HG03159 (cell line): ENCODE measurements around the gene ZNF790.
"Not testable (repeated sequence)": the region's sequence is repeated elsewhere in the genome, so short reads cannot be mapped to it uniquely, and the experiment has no call there.

Experiments
- ATAC-seq: cut with Tn5 transposase; IDR thresholded peaks from one replicate; pipeline ENCODE4 v1.9.1; 2021; ENCODE audit warnings: mild to moderate bottlenecking, moderate library complexity; ENCODE audit not compliant: unreplicated experiment

Gene ZNF790

DNA sequence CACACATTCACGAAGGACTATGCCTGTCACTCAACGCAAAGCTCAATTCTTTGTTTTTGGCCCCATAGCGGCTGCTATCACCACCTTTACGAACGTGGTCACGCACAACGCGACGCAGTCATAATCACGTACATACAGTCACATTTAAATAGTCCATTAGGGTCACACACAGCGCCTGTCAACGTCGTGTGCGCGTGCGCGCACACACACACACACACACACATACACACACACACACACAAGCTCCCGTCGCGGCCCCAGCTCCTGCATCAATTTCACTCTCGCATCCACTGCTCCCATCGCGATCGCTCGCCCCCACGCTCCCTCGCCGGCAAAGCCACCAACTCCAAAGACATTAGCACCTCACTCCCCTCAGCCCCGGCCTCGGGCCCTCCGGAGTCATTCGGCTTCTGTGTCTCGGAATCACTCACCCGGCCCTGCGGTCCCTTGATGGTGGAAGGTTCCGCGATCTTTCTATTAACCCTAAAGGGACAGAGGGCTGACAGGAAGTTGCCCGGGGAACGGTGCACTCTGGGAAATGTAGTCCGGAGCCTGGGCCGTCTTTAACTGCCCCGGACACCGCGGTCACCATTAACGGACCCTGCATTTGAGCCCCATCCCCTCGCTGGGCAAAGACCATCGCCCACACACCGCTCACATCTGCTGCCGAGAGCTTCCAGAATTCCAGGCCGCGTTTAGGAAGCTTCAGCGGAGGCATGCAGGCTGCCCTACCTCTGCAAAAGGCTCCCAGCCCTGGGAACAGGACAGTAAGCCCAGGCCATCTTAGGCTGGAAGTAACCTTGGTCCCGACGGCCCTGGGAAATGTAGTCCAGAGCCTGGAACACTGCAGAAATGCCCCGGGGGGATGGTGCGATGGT, at the start of gene ZNF790:
TSS of gene ZNF790 (minus strand) at position 482 of the 878 bp plus-strand sequence. CDS start 12,768 bp downstream, outside the sequence.
- ATAC-seq = peak; percentile 94

DNA sequence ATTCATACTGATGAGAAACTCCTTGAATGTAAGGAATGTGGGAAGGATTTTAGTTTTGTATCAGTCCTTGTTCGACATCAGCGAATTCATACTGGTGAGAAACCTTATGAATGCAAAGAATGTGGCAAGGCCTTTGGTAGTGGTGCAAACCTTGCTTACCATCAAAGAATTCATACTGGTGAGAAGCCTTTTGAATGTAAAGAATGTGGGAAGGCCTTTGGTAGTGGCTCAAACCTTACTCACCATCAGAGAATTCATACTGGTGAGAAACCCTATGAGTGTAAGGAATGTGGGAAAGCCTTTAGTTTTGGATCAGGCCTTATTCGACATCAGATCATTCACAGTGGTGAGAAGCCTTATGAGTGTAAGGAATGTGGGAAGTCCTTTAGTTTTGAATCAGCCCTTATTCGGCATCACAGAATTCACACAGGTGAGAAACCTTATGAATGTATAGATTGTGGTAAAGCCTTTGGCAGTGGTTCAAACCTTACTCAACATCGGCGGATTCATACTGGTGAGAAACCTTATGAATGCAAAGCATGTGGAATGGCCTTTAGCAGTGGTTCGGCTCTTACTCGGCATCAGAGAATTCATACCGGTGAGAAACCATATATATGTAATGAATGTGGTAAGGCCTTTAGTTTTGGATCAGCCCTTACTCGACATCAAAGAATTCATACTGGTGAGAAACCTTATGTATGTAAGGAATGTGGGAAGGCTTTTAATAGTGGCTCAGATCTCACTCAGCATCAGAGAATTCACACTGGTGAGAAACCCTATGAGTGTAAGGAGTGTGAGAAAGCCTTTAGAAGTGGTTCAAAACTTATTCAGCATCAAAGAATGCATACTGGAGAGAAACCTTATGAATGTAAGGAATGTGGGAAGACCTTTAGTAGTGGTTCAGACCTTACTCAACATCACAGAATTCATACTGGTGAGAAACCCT, 39.1 kb upstream of the ZNF790 start:
- no peak for ATAC-seq

DNA sequence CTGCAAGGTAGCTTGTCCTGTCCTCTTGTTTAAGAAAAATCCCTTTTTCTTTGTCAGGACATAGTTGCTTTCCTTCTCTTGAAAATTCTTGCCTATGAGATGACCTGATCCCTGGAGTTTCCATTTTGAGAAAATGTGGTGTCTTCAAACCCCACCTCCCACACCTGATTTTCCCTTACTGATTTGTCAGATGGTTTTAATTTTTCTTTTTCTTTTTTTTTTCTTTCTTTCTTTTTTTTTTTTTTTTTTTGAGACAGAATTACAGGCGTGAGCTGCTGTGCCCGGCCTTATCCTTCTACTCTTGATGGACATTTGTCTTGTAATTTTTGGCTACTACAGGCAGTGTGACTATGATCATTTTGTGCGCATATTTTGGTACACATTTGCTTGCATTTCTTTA, 13.7 kb upstream of the ZNF790 start:
- no peak for ATAC-seq

DNA sequence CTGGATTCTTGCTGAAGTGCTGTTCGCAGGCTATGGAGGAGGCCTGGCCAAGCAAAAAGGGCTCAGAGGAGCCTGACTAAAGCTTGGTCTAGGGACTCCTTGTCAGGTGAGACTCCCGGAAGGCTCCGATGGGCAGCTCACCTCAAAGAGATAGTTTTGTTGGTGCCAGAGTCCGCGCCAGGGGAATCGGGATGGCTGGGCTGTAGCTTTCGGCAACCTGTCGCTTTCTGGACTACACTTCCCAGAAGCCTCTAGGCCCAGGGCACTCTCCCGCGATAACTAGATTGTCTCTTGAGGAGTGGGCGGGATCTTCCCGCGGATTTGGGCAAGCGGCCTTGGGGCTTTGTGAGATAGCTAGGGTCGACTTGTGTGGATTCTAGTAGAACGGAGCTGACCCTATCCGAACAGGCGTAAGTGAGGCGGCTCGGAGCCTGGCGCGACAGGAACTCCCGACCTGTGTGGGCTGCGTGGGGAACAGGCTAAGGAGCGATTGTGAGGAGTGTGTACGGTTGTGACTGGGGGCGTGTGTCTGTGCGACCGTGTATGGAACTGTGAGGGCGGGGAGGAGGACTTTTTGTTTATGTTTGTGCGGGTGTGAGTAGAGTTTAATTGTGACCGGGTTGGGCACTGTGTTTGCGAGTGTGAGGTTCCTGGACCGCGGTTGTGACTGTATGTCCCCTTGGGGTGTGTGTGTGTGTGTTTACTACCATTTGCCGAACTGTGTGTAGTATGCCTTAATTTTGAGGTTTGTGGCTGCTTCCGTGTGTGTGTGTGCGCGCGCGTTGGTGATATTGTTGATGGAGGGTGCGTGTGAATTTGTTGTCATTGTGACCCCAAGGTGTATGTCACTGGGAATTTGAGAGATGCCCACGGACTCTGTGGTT, 12.6 kb upstream of the ZNF790 start, which contains the start of gene ZNF345:
TSS of gene ZNF345 (plus strand) at position 318 of the 884 bp plus-strand sequence. CDS start 25,955 bp downstream, outside the sequence.
- ATAC-seq = peak; percentile 88

DNA sequence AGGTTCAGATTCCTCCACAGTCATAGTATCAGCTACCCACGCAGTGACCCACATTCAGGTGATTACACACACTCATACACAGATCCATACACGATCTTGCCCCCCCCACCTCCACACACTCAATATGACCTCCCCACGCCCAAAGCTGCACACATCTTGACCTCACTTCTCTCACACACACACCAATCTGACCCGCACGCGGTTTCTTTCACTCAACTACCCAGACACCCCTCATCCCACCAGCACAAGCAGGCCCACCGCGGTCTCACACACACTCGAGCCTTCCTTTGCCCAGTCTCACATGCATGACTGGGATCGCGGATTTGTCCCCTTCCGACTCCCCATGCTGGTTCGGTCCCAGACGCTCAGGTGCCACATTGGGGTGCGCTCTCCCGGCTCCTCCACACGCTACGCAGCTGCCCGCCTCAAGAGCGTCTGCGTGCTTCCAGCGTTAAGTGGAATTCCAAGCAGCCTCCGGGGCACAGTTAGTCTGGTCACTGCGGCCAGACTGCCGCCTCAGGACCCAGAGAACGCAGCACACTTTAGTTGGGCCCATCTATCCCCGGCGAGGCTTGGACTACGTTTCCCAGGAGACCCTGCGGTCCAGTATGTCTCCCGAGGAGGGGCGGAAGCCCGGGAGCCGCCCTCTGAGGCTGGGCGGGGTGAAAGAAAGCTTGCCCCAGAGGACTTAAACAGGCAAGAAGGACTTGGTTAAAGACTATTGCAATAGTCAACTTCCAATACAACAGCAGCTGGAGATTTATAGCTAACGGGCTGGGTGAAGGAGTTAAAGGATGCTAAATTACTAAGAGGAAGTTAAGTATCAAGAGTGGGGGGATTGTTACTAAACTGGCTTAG, 11.7 kb upstream of the ZNF790 start:
- ATAC-seq = peak; percentile 87

DNA sequence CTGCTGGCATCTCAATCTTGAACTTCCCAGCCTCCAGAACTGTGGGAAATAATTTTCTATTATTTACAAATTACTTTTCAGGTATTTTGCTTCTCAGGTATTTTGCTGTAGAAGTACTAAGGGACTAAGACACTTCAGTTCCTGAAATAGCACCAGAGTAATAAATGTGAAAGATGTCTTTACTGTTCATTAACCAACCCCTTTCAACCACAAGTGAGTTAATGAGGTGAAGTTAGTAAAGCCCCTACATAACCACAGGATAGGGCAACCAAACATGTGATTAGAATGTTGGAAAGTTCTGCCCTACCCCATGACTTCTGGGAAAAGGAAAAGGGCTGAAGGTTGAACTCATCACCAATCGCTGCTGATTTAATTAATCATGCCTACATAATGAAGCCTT, 9.8 kb upstream of the ZNF790 start:
- no peak for ATAC-seq

DNA sequence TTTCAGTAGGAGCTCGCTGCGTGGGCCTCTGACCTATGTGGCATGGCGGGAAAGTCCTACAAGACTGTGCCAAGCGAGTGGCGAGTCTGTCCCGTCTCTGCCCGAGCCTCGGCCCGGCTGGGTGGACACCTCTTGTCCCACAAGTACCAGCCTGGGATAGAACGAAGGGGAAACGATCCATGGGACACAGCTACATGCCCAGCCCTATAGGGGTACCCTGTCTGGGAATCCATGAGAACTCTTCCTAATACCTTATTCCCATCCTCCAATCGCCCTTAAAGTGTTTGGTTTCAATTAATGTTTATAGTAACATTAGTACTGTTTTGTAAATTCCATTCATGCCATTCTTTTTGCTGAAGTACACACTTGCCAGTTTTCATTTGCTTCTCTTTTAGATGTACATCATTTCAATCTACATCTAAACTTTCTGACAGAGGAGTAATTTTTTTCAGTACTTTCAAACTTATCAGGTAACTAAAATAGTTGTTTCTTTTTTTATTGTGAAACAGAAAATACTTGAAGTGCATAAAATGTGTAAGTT, 667 bp upstream of the ZNF790 start:
- ATAC-seq = no peak

DNA sequence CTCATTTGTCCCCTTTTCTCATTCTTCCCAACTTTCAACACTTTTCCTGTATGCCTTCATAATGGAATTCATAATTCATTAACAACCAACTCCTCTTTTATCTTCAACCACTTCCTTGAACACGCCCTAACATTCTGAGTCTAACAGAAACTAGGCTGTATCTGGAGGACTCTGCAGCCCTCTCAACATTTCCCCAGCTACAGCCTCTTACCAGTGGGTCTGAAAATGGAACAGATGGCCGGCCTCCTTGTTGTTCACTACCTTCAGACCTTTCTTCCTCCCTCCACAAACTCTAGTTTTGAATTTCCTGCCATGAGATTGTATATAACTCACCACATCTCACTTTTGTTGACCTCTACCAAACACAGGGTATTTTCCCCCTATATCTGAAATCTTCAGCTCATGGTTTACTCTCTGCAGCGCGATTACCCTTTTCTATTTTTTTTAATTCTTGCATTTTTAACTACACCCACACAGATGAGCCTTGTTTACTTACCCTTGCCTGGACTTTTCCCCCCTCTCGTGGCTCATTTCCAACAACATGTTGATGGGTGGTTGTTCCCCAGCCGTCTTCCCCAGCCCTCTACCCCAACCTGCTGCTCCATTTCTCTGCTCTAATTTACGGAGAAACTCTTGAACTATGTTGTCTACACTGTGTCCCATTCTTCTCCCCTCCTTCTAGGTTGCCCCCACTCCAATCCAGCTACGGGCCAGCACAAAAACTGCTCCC, 846 bp downstream of the ZNF790 start:
- no peak for ATAC-seq

DNA sequence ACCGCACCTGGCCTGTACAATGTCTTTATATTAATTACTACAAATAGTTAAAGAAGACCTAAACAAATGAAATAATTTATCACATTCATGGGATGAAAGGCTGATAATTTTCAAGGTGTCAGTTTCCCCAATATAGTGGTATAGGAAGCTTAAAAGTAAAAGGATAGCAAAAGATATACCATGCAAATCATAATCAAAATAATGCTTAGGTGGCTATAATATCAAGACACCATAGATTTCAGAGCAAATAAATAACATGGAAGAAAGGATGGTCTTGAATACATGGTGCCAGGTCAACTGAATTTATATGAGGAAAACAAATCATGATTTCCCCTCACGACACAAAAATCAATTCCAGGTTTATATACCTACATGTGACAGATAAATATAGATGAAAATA, 4.8 kb downstream of the ZNF790 start:
- no peak for ATAC-seq

DNA sequence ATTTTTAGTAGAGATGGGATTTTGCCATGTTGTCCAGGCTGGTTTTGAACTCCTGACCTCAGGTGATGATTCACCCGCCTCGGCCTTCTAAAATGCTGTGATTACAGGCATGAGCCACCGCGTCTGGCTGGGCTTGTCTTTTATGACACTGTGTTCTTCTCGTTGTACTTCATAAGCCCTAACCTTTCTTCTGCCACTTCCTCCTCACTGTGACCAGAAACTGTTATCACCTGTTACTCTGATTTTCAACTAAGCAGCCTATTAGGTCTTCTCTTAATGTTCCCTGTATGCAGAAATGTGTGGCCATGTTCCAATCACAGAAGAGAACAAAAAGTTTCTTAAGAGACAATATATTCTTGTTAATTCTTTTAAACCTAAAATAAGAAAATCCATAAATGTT, 16.4 kb downstream of the ZNF790 start:
- no peak for ATAC-seq

DNA sequence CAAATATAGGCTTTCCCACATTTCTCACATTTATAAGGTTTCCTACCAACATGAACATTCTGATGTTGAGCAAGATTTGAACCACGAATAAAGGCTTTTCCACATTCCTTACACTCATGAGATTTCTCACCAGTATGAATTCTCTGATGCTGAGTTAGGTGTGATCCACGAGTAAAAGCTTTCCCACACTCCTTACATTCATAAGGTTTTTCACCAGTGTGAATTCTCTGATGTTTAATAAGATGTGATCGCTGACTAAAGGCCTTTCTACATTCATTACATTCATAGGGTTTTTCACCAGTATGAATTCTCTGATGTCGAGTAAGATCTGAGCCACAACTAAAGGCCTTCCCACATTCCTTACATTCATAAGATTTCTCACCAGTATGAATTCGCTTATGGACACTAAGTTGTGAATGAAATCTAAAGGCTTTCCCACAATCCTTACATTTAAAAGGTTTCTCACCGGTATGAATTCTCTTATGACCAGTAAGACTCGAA, 19.0 kb downstream of the ZNF790 start:
- ATAC-seq = no peak

DNA sequence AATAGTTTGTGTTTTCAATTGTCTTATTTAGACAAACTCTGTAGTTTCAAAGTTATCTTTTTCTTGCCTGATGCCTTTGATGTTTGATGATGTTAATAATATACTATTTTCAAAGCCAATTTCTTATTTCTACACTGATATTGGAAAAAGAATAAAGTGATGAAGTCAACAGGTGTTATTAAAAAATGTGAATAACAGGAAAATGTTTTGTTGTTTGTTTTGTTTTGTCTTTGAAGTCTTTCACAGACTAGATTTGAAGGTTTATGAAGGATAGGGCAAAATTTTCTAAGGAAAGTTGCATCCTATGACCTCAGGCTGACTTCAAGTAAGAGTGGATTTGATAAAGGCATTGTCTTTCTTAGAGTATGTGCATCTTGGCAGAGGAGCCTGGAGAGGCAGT, 31.2 kb downstream of the ZNF790 start:
- ATAC-seq = no peak

DNA sequence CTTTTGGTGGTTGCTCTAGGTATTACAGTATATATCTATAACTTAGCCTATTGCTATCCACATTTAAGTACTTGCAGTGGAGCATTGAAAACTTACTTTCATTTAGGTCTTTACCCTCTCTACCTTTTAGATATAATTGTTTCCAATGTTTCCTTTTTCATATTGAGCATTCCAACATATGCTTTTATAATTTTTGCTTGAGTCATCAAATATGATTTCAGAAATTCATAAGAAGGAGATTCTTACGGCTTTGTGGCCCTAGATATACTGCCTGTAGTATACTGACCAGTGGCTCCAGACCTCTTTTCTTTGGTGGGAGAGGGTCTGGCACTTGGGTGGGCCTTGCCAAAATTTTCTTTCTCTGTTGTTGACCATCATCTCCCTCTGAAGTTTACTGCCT, 32.8 kb downstream of the ZNF790 start:
- no peak for ATAC-seq

DNA sequence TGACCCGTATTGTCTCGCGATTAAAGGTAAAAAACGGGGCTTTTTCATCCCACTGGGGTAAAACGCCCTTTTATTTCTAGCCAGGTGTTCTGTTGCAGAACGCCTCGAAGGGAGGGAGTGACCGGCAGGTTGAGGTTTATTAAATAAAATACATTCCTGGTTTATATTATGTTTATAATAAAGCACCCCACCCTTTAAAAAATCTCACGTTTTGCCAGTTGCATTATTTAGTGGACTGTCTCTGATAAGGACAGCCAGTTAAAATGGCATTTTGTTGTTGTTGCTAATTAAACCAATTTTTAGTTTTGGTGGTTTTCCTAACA, 40.4 kb downstream of the ZNF790 start:
- no peak for ATAC-seq

DNA sequence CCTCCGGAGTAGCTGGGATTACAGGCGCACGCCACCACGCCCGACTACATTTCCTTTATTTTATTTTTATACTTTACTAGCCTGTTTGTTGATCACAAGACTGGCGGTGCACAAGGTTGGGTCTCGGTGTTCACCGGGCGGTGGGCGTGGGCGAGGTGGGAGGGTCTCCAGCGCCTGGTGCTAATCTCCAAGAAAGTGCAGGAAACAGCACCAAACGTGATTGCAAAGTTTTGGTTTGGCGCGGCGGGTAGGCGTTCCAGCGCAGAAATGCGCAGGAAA, 41.5 kb downstream of the ZNF790 start:
- ATAC-seq = no peak

DNA sequence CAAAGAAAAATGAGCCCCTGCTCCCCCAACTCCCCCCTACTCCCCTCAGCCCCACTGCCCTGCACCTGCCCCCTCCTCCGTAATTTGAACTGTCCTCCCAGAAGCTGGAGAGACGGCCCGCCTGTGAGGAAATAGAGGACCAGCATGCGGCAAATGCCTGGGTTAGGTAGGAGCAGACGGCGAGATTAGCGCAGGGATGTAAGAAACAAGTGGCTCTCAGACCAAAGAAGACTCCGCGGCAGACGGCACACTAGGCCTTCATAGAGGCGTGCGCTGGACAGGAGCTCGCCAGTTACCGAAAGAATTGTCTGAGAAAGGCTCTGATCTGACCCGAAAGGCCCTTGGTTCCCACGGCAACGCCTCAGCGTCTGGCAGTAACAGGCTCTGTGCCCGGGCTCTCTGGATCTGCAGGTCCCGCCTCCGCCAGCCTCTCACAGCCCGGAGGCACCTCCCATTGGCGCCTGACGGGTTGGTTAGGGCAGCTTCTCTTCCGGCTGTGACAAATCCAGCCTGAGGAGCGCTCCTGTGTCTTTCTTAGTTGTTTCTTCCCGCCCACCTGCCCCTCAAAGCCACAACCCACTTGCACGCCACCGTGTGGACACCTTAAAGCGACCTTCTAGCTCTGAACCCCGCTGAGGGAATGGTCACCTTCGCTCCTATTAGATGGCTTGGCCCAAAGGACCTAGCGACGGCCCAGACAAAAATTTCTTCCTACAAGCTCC, 46.6 kb downstream of the ZNF790 start:
- not testable (repeated sequence) for ATAC-seq

DNA sequence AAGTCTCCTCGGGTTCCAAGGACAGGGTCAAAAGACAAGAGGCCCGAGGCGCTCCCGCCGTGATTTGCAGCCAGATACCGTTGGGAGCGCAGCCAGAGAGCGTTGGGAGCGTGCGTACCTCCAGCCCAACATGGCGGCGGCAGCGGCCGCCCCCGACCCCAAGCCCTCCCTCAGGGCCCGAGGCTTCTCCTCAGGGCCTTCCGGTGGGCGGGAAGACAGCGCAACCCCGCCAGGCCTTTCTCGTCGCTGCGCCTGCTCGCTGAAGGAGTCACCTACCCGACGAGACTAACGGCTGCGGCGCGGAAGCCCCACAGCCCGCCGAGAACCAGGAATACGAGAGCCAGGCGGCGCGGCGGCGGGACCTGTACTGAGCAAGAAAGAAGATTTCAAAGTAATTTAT, 62.4 kb downstream of the ZNF790 start:
- ATAC-seq = no peak

DNA sequence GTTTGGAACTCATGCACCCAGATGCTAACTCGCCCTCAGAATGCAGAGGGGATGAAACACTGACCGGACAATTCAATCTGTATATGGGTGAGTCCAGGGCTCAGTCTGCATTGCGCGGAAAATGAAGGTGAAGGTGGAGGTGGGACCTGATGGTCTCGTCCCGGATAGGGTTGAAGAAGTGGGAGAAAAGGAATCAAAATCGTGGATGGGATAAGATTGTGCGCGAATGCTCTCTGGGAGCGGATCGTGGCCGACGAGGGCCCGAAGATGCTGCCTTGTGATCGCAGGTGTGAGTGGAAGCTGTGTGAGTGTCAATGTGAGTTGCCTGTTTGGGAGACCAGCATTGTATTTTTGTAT, 65.0 kb downstream of the ZNF790 start:
- ATAC-seq = no peak
